HEK293 (cell line): ENCODE measurements around the gene NCAN.

ENCODE experiments used
- HOXD13 ChIP-seq: sonication (generic); formaldehyde crosslinking; IDR thresholded peaks from 2 replicates; pipeline ENCODE4 v1.8.0; 2022; ENCODE audit warnings: missing genetic modification reagents, borderline replicate concordance
- KLF10 ChIP-seq: fragments of 450-650 bp; IDR thresholded peaks from 2 replicates; pipeline ENCODE4 v1.5.1; 2018; ENCODE audit warnings: missing biosample characterization, mild to moderate bottlenecking, missing genetic modification characterization
- KLF7 ChIP-seq: fragments of 450-650 bp; formaldehyde crosslinking; IDR thresholded peaks from 2 replicates; pipeline ENCODE4 v1.5.1; 2016; ENCODE audit warnings: missing biosample characterization, missing genetic modification characterization, borderline replicate concordance
- OSR2 ChIP-seq: fragments of 450-650 bp; formaldehyde crosslinking; IDR thresholded peaks from 2 replicates; pipeline ENCODE4 v1.5.1; 2016; ENCODE audit warnings: missing biosample characterization, missing genetic modification characterization
- SCRT2 ChIP-seq: fragments of 450-650 bp; formaldehyde crosslinking; IDR thresholded peaks from 2 replicates; pipeline ENCODE4 v1.5.1; 2016; ENCODE audit warnings: missing biosample characterization, missing genetic modification characterization
- SETDB1 ChIP-seq: IDR thresholded peaks from one replicate; pipeline ENCODE4 v1.6.1; 2017; ENCODE audit warnings: mild to moderate bottlenecking, low read length, moderate library complexity, mixed read lengths; ENCODE audit not compliant: insufficient read length
- ZNF10 ChIP-seq: fragments of 450-650 bp; formaldehyde crosslinking; IDR thresholded peaks from 2 replicates; pipeline ENCODE4 v1.5.1; 2017; ENCODE audit warnings: missing biosample characterization, missing genetic modification characterization
- ZNF211 ChIP-seq: fragments of 450-650 bp; formaldehyde crosslinking; IDR thresholded peaks from 2 replicates; pipeline ENCODE4 v1.5.1; 2016; ENCODE audit warnings: low read depth, missing biosample characterization, missing genetic modification characterization
- ZNF214 ChIP-seq: fragments of 450-650 bp; formaldehyde crosslinking; IDR thresholded peaks from 2 replicates; pipeline ENCODE4 v1.5.1; 2017; ENCODE audit warnings: missing biosample characterization, mild to moderate bottlenecking, missing genetic modification characterization, borderline replicate concordance
- ZNF24 ChIP-seq: fragments of 450-650 bp; formaldehyde crosslinking; IDR thresholded peaks from 2 replicates; pipeline ENCODE4 v1.5.1; 2016; ENCODE audit warnings: missing biosample characterization, missing genetic modification characterization
- ZNF248 ChIP-seq: fragments of 450-650 bp; formaldehyde crosslinking; IDR thresholded peaks from 2 replicates; pipeline ENCODE4 v1.5.1; 2017; ENCODE audit warnings: missing biosample characterization, missing genetic modification characterization
- ZNF292 ChIP-seq: fragments of 450-650 bp; formaldehyde crosslinking; IDR thresholded peaks from 2 replicates; pipeline ENCODE4 v1.5.1; 2016; ENCODE audit warnings: low read depth, missing biosample characterization, missing genetic modification characterization, borderline replicate concordance
- ZNF341 ChIP-seq: fragments of 450-650 bp; formaldehyde crosslinking; IDR thresholded peaks from 2 replicates; pipeline ENCODE4; 2016; ENCODE audit warnings: low read depth, missing biosample characterization, missing genetic modification characterization
- ZNF366 ChIP-seq: fragments of 450-650 bp; formaldehyde crosslinking; conservative IDR thresholded peaks from 2 replicates; pipeline ENCODE4 v1.5.1; 2016; ENCODE audit warnings: missing biosample characterization, missing genetic modification characterization
- ZNF37A ChIP-seq: fragments of 450-650 bp; IDR thresholded peaks from 2 replicates; pipeline ENCODE4 v1.5.1; 2018; ENCODE audit warnings: missing biosample characterization, missing genetic modification characterization
- ZNF416 ChIP-seq: fragments of 450-650 bp; formaldehyde crosslinking; IDR thresholded peaks from 2 replicates; pipeline ENCODE4 v1.5.1; 2016; ENCODE audit warnings: missing biosample characterization, missing genetic modification characterization
- ZNF426 ChIP-seq: fragments of 450-650 bp; formaldehyde crosslinking; IDR thresholded peaks from 2 replicates; pipeline ENCODE4 v1.5.1; 2017; ENCODE audit warnings: missing biosample characterization, missing genetic modification characterization, mild to moderate bottlenecking, inconsistent platforms, moderate library complexity
- ZNF433 ChIP-seq: fragments of 450-650 bp; formaldehyde crosslinking; IDR thresholded peaks from 2 replicates; pipeline ENCODE4 v1.5.1; 2016; ENCODE audit warnings: missing biosample characterization, missing genetic modification characterization, low read depth
- ZNF558 ChIP-seq: fragments of 450-650 bp; formaldehyde crosslinking; IDR thresholded peaks from 2 replicates; pipeline ENCODE4 v1.5.1; 2016; ENCODE audit warnings: missing biosample characterization, missing genetic modification characterization
- ZNF596 ChIP-seq: fragments of 450-650 bp; IDR thresholded peaks from 2 replicates; pipeline ENCODE4 v1.5.0; 2018; ENCODE audit warnings: missing biosample characterization, mild to moderate bottlenecking, missing genetic modification characterization, moderate library complexity
- ZNF76 ChIP-seq: fragments of 450-650 bp; formaldehyde crosslinking; IDR thresholded peaks from 2 replicates; pipeline ENCODE4; 2016; ENCODE audit warnings: low read depth, missing biosample characterization, missing genetic modification characterization, borderline replicate concordance
- ZNF777 ChIP-seq: fragments of 450-650 bp; formaldehyde crosslinking; IDR thresholded peaks from 2 replicates; pipeline ENCODE4 v1.5.1; 2017; ENCODE audit warnings: missing biosample characterization, missing genetic modification characterization, borderline replicate concordance
- ZSCAN30 ChIP-seq: fragments of 450-650 bp; IDR thresholded peaks from 2 replicates; pipeline ENCODE4 v1.5.1; 2018; ENCODE audit warnings: missing biosample characterization, mild to moderate bottlenecking, missing genetic modification characterization, moderate library complexity
- TF ChIP-seq, protein P1 (sequence below): fragments of 450-650 bp; formaldehyde crosslinking; IDR thresholded peaks from 2 replicates; pipeline ENCODE4 v1.5.1; 2016; ENCODE audit warnings: missing biosample characterization, missing genetic modification characterization
- TF ChIP-seq, protein P2 (sequence below): fragments of 450-650 bp; formaldehyde crosslinking; IDR thresholded peaks from 2 replicates; pipeline ENCODE4 v1.5.1; 2016; ENCODE audit warnings: missing biosample characterization, missing genetic modification characterization
- TF ChIP-seq, protein P3 (sequence below): fragments of 450-650 bp; formaldehyde crosslinking; IDR thresholded peaks from 2 replicates; pipeline ENCODE4 v1.5.1; 2016; ENCODE audit warnings: missing biosample characterization, missing genetic modification characterization
- TF ChIP-seq, protein P4 (sequence below): fragments of 450-650 bp; formaldehyde crosslinking; IDR thresholded peaks from 2 replicates; pipeline ENCODE4 v1.5.1; 2016; ENCODE audit warnings: missing biosample characterization, missing genetic modification characterization

Gene NCAN

DNA sequence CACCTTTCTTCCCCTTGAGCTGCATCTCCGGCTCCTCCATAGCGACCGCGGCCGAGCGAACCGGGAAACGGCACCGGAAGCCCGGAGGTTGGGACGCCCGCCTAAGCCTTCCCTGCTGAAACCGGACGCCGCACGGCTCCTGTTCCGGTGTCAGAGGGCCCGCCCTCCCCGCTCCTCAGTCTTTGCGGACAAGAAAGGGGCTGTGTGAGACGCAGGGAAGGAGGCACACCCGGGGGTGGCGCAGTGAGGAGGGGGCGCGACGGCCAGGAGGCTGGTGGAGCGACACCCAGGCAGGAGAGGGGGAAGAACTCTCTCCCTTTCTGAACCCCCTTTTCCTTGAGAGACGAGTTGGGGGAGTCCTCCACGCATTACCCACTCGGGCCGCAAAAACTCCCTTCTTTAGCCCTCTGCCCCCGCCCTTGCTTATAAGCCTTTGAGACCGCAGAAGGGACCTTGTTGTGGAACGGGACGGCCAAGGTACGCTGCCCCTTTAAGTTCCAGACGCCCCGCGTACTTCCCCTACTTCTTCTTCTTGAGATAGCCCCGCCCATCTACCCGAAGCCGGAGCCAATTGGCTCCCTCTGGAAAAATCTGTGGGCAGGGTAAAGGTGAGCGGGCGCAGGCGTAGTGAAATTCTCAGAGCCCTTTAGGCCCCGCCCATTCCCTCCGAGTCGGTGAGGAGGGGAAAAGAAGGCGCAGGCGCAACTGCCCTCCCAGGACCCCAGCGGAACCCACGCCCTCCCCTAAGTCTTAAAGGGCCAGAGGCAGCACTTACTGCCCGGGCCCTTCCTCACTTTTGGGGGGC, 19.5 kb upstream of the NCAN start, which contains the start of the genes BORCS8 and RFXANK (continued):
- TF ChIP-seq ZNF416 (no peak), OSR2 (tag by site-specific recombination) (peak; percentile 45), ZNF433 (tag by site-specific recombination) (no peak), ZNF76 (tag by site-specific recombination) (peak; percentile 84), ZNF341 (tag by site-specific recombination) (no peak), ZNF10 (tag by site-specific recombination) (no peak), ZNF211 (tag by site-specific recombination) (no peak), ZNF558 (tag by site-specific recombination) (no peak), ZNF596 (no peak), ZSCAN30 (tag by site-specific recombination) (peak; percentile 83; the same call in 1 of the 2 replicates), KLF7 (0 out of 2 replicates have a peak, but pooled peaks have one; percentile 69), HOXD13 (CRISPR knock-in tag) (no peak), ZNF214 (tag by site-specific recombination) (no peak), ZNF24 (tag by site-specific recombination) (peak; percentile 79), ZNF366 (tag by site-specific recombination) (peak; percentile 81), SETDB1 (no peak), ZNF248 (no peak), KLF10 (tag by site-specific recombination) (0 out of 2 replicates have a peak, but pooled peaks have one; percentile 61), ZNF777 (tag by site-specific recombination) (peak; percentile 80), SCRT2 (tag by site-specific recombination) (peak; percentile 70; the same call in 1 of the 2 replicates), ZNF292 (tag by site-specific recombination) (no peak), ZNF37A (tag by site-specific recombination) (no peak), ZNF426 (no peak)
- TF ChIP-seq, protein P1, sequence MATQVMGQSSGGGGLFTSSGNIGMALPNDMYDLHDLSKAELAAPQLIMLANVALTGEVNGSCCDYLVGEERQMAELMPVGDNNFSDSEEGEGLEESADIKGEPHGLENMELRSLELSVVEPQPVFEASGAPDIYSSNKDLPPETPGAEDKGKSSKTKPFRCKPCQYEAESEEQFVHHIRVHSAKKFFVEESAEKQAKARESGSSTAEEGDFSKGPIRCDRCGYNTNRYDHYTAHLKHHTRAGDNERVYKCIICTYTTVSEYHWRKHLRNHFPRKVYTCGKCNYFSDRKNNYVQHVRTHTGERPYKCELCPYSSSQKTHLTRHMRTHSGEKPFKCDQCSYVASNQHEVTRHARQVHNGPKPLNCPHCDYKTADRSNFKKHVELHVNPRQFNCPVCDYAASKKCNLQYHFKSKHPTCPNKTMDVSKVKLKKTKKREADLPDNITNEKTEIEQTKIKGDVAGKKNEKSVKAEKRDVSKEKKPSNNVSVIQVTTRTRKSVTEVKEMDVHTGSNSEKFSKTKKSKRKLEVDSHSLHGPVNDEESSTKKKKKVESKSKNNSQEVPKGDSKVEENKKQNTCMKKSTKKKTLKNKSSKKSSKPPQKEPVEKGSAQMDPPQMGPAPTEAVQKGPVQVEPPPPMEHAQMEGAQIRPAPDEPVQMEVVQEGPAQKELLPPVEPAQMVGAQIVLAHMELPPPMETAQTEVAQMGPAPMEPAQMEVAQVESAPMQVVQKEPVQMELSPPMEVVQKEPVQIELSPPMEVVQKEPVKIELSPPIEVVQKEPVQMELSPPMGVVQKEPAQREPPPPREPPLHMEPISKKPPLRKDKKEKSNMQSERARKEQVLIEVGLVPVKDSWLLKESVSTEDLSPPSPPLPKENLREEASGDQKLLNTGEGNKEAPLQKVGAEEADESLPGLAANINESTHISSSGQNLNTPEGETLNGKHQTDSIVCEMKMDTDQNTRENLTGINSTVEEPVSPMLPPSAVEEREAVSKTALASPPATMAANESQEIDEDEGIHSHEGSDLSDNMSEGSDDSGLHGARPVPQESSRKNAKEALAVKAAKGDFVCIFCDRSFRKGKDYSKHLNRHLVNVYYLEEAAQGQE = 0 out of 2 replicates have a peak, but pooled peaks have one; percentile 30
- TF ChIP-seq, protein P2, sequence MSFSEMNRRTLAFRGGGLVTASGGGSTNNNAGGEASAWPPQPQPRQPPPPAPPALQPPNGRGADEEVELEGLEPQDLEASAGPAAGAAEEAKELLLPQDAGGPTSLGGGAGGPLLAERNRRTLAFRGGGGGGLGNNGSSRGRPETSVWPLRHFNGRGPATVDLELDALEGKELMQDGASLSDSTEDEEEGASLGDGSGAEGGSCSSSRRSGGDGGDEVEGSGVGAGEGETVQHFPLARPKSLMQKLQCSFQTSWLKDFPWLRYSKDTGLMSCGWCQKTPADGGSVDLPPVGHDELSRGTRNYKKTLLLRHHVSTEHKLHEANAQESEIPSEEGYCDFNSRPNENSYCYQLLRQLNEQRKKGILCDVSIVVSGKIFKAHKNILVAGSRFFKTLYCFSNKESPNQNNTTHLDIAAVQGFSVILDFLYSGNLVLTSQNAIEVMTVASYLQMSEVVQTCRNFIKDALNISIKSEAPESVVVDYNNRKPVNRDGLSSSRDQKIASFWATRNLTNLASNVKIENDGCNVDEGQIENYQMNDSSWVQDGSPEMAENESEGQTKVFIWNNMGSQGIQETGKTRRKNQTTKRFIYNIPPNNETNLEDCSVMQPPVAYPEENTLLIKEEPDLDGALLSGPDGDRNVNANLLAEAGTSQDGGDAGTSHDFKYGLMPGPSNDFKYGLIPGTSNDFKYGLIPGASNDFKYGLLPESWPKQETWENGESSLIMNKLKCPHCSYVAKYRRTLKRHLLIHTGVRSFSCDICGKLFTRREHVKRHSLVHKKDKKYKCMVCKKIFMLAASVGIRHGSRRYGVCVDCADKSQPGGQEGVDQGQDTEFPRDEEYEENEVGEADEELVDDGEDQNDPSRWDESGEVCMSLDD (tag by site-specific recombination) = peak; percentile 93
- TF ChIP-seq, protein P3, sequence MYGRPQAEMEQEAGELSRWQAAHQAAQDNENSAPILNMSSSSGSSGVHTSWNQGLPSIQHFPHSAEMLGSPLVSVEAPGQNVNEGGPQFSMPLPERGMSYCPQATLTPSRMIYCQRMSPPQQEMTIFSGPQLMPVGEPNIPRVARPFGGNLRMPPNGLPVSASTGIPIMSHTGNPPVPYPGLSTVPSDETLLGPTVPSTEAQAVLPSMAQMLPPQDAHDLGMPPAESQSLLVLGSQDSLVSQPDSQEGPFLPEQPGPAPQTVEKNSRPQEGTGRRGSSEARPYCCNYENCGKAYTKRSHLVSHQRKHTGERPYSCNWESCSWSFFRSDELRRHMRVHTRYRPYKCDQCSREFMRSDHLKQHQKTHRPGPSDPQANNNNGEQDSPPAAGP (tag by site-specific recombination) = peak; percentile 88
- TF ChIP-seq, protein P4, sequence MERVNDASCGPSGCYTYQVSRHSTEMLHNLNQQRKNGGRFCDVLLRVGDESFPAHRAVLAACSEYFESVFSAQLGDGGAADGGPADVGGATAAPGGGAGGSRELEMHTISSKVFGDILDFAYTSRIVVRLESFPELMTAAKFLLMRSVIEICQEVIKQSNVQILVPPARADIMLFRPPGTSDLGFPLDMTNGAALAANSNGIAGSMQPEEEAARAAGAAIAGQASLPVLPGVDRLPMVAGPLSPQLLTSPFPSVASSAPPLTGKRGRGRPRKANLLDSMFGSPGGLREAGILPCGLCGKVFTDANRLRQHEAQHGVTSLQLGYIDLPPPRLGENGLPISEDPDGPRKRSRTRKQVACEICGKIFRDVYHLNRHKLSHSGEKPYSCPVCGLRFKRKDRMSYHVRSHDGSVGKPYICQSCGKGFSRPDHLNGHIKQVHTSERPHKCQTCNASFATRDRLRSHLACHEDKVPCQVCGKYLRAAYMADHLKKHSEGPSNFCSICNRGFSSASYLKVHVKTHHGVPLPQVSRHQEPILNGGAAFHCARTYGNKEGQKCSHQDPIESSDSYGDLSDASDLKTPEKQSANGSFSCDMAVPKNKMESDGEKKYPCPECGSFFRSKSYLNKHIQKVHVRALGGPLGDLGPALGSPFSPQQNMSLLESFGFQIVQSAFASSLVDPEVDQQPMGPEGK (tag by site-specific recombination) = peak; percentile 95
